Measurements from ENCODE around the gene TLR1.
A peak's percentile ranks its signal among the peaks of the same experiment; 100 is the strongest.
"Not testable (repeated sequence)": the region's sequence is repeated elsewhere in the genome, so short reads cannot be mapped to it uniquely, and the experiment has no call there.

Gene TLR1

GRCh38 chr4:38777925-38778324, 26.7 kb downstream of the TLR1 start:
- not testable (repeated sequence) for DNase-seq (ENCODE audit: low read depth, low spot score)

DNA sequence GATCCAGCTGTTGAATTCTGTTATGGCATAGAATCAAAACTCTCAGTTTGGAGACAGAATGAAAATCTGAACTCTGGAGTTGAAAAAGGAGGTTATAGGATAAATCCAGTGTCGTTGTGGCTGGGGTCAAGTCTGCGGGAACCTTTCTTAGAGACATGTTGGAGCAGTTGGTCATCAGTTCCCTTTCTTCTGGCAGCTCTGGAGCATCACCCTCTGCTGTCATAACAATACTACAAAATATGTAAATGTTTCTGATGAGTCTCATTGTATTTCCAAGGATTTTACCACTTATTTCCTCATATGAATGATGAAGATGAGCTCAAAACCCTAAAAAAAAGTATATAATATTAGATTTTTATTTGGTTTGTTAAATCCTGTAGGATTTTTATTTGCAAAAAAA, 29.3 kb downstream of the TLR1 start:
- no peak for DNase-seq (ENCODE audit: low read depth, low spot score)

- no peak for DNase-seq (ENCODE audit: low read depth, low spot score)
These were observed 30.2 kb downstream of the TLR1 start for GRCh38 chr4:38774181-38774955.

GRCh38 chr4:38770281-38770680, 34.3 kb downstream of the TLR1 start:
- not testable (repeated sequence) for DNase-seq (ENCODE audit: low read depth, low spot score)

DNA sequence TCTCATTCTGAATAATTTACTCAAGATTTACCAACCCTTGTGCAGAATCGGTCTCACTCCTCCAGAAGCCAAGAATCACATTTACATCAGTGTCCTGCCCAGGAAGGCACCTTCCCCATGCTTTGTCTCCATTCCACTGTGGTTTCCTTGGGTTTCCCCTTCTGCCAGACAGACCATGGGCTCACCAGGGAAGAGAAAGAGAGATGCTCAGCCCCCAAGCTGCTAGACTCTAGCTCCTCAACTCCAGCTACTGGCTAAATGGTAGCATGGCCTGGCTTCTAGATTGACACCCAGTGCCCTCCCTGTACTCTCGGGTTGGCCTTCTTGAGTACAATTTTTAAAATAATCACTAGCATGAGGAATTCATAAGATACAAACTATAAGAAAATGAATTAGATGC, 34.7 kb downstream of the TLR1 start:
- no peak for DNase-seq (ENCODE audit: low read depth, low spot score)

- no peak for DNase-seq (ENCODE audit: low read depth, low spot score)
These were observed 35.1 kb downstream of the TLR1 start for GRCh38 chr4:38769441-38769840.

- DNase-seq (ENCODE audit: low read depth, low spot score), result no peak
These were observed 35.6 kb downstream of the TLR1 start for GRCh38 chr4:38768968-38769394.

GRCh38 chr4:38766940-38767339, 37.7 kb downstream of the TLR1 start:
- DNase-seq (ENCODE audit: low read depth, low spot score), result not testable (repeated sequence)

DNA sequence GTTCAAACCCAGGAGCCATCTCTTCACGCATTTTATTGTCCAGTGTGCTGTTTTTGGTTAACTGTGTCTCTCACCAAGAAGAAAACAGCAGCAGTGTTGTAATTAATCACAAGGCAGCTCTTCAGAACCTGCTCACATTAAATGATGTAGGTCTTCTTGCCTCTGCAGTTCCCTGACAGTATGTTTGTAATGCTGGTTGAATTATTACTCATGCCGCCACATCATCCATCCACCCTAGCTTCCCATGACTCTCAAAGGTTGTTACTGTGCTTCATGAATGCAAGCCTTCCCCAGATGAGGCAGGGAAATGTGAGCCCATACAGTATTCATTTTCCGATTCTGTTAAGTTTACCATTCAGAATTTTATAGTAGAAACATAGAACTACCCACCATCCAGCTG, 39.2 kb downstream of the TLR1 start:
- DNase-seq (ENCODE audit: low read depth, low spot score), result no peak

DNA sequence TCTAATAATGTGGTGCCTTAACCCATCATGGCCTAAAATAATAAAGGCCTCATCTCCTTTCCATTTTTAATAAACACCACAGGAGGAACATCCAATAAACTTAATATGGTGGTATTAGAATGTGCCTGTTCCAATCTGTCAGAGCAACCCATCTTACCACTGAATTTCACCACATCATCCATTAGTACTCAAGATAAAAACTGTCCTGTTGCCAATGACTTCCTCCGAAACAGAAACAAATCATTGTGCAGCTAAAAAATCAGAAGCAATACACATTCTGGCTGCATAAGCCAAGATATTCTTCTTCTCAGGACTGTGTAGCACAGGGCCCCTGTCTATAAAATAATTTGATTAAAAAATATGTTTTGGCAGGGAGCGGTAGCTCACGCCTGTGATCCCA, 40.3 kb downstream of the TLR1 start:
- DNase-seq (ENCODE audit: low read depth, low spot score), result no peak

DNA sequence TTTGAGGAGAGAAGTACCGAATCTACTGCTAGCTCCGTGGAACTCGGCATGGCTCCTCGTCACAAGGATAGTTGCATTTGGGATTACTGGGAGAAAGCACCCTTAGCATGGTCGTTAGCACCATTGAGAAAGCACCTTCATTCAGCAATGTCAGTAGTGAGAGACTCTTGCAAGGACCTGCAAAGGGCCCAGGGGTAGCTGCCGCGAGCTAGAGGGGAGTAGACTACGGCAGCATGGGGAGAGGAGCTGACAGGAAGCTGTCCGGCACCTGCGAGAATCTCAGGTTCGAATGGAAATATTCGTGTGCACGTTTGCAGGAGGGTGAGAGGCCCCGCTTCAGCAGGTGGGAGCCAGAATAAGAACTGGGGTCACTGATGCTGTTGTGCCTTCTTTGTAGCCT, 42.0 kb downstream of the TLR1 start:
- no peak for DNase-seq (ENCODE audit: low read depth, low spot score)

GRCh38 chr4:38759790-38760122, 44.8 kb downstream of the TLR1 start:
- DNase-seq (ENCODE audit: low read depth, low spot score), result no peak

GRCh38 chr4:38759113-38759789, 45.3 kb downstream of the TLR1 start:
- DNase-seq (ENCODE audit: low read depth, low spot score), result peak; percentile 34

DNA sequence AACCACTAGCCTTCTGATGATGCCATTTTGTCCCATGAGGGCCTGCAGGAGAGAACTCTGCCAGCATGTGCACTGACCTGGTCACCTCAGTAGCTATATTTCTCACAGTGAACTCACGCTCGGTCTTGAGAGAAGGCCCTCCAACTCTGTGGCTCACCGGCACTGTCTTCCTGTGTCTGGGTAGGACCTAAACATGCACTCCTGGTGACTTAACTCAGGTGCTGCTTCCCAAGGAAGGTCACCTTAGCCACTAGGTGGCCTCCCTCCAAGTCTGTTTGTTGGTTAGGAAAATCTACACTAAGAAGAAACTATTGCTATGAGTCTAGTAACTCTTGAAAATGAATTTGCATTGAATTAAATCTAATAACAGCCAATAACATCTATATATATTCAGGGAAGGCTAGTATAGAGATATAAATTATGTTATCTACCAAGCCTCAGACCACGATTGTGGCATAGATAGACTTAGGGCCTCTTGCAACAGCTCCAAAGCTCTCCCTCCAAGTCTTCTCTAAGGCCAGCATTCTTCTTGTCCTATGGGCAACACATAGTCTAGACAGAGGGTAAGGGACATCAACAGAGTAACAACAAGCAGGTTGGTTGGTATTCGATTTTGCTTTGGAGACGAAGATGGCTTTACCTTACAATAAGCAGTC, 46.5 kb downstream of the TLR1 start:
- no peak for DNase-seq (ENCODE audit: low read depth, low spot score)

DNA sequence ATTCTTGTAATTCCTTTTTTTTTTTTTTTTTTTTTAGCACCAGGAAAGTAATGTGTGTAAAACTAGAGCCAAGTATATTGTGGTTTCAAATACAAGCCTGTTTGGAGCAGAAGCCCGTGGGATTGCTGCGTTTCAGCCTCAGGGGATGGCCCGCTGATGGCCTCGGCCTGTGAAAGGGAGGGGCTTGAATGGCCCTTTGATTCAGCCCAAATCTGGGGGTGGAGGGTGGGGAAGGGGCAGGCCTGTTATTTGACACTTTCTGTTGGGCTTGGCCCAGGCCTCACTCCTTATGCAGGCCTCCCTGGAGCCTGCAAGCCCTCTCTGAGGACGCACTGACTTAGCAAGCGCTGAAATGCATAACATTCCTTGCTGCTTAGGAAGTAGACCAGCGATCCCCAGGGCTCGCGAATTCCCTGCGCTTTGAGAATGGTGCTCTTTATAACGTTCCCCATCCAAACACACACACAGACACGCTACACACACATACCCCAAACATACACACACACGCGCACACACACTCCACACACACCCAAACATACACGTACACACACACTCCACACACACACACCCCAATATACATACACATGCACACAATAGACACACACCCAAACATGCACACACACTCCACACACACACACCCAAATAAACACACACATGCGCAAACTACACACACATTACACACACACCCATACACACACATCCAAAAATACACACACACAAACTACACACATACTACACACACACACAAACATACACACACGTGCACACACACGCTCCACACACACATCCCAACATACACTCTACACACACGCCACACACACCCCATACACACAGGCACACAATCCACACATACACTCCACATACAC, 51.4 kb downstream of the TLR1 start:
- peak; percentile 88 for DNase-seq (ENCODE audit: low read depth, low spot score)

DNA sequence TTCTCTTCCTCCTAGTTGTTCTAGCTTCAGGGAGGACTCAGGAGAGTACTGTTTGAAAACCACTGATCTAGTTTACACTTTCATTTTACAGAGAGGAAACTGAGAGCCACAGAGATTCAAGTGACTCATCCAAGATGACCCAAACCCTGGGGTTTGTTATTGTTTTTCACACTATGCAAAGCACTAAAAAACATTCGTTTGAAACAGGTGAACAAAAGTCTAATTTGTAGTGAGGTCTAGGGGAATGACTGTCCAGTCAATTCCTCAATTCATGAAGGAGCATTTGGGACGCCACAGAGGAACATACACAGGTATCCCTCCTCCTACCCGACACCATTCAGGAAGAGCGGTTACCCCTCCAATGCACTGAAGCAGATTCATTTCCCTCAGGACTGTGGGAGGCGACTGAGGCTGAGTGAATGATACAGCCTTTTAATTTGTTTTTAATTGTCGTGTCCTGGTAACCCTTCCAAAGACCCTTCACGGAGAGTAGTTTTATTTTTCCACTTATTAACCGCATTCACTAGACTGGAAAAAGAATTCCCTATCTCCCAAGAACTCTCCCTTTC, 52.1 kb downstream of the TLR1 start:
- no peak for DNase-seq (ENCODE audit: low read depth, low spot score)

- DNase-seq (ENCODE audit: low read depth, low spot score), result no peak
These were observed 53.1 kb downstream of the TLR1 start for GRCh38 chr4:38751341-38752010.

DNA sequence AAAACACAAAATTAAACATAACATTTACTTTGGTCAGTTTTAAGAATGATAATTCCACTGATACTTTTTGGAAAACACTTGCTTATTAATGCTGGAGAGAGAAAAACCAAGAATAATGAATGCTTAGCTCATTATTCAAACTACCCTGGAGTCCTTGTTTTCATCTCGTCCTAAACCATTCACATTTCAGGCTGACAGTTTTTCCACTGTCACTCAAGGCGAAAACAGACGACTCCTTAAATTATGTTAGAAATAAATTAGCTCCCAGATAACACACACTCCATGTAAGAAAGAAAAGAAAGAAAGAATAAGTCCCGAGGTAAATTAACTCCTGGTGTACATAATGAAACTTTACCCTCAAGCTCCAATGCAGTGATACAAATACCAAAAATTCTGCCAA, 55.3 kb downstream of the TLR1 start:
- no peak for DNase-seq (ENCODE audit: low read depth, low spot score)

DNA sequence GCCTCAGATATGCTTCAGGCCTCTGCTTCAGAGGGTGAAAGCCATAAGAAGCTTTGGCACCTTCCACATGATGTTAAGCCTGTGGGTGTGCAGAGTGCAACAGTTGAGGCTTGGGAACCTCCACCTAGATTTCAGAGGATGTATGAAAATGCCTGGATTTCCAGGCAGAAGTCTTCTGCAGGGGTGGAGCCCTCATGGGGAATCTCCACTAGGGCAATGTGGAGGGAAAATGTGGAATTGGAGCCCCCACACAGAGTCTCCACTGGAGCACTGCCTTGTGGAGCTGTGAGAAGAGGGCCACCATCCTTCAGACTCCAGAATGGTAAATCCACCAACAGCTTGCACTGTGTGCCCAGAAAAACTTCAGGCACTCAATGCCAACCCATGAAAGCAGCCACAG, 57.0 kb downstream of the TLR1 start:
- DNase-seq (ENCODE audit: low read depth, low spot score), result no peak
